ENCODE results near the gene MLH3.

MLH3 gene

DNA sequence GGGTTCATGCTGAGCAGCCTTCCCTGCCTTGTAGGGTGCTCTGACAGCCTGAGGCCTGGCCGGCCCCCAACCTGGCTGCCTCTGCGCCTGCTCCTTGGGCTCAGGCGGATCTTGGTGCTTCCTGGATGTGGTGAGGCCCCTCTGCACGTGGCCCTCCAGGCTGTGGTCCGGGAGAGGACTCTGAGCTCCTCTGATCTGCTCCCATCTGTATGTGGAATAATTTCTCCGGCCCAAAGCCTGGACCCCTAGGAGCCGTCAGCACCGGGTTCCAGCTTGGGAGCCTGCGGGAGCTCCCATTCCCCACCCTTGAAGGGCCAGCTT lies 69.8 kb downstream of the MLH3 start:
- DNase-seq, result no peak
- no peaks in the 10 kb centered on the region for H3K4me1 Mint-ChIP-seq
- H3K9me3 Mint-ChIP-seq, result no peaks in the 10 kb centered on the region
- H3K36me3 Mint-ChIP-seq, result no peaks in the 10 kb centered on the region
- H3K27ac Mint-ChIP-seq, result no peak overlapping the region
- H3K27me3 Mint-ChIP-seq, result peaks cover 38% of the 10 kb centered on the region
- no peak overlapping the region for H3K4me3 Mint-ChIP-seq
- CTCF ChIA-PET, result no interaction called here

DNA sequence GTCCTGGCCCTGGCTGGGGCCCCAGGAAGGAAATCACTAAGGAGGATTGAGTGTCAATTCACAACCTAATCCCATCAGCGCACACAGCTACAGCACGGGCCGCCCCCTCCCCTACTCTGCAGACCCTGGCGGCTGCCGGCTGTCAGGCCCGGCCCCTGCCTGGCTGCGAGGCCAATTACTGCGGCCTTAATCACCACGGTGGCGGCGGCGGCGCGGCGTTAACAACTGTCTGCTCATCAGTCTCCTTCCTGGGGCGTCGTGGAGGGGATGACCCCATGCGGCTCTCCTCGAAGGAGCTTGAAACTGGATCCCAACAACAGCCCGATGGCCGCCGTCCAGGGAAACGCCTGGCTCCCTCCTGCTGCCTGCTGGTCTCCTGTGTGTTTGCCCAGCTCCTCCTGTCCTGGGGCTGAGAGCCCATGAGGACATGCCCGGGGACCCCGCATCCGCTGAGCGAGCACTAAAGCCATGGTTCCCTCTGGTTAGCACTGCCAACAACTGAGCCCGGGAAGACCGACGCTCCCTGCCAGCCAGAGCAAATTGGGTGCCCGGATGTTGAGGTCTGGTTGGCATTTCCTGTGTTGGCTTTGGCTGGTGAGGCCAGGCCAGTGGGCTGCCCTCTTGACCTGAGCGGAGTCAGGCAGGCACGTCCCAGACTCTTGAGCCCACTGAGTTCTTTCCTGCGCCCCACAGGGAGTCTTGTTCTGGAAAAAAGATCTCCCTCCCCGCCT lies 70.4 kb downstream of the MLH3 start:
- H3K4me3 Mint-ChIP-seq, result no peak overlapping the region
- no peaks in the 10 kb centered on the region for H3K9me3 Mint-ChIP-seq
- no peaks in the 10 kb centered on the region for H3K36me3 Mint-ChIP-seq
- no peaks in the 10 kb centered on the region for H3K4me1 Mint-ChIP-seq
- no peak for DNase-seq
- no peak overlapping the region for H3K27ac Mint-ChIP-seq
- H3K27me3 Mint-ChIP-seq, result peaks cover 37% of the 10 kb centered on the region
- CTCF ChIA-PET, result interaction anchor here (0.7 kb wide), 1 partner anchor 33 kb away, joined by 7 read pairs; no protein-coding TSS in a partner anchor

- Mint-ChIP-seq H3K4me1 (no peaks in the 10 kb centered on the region), H3K27ac (no peak overlapping the region), H3K36me3 (no peaks in the 10 kb centered on the region), H3K4me3 (no peak overlapping the region), H3K9me3 (no peaks in the 10 kb centered on the region), H3K27me3 (peaks cover 36% of the 10 kb centered on the region)
- no peak for DNase-seq
- CTCF ChIA-PET, result interaction anchor here (0.7 kb wide), 1 partner anchor 33 kb away, joined by 7 read pairs; no protein-coding TSS in a partner anchor
Observed at GRCh38 chr14:74980398-74980730, 70.9 kb downstream of the MLH3 start.

DNA sequence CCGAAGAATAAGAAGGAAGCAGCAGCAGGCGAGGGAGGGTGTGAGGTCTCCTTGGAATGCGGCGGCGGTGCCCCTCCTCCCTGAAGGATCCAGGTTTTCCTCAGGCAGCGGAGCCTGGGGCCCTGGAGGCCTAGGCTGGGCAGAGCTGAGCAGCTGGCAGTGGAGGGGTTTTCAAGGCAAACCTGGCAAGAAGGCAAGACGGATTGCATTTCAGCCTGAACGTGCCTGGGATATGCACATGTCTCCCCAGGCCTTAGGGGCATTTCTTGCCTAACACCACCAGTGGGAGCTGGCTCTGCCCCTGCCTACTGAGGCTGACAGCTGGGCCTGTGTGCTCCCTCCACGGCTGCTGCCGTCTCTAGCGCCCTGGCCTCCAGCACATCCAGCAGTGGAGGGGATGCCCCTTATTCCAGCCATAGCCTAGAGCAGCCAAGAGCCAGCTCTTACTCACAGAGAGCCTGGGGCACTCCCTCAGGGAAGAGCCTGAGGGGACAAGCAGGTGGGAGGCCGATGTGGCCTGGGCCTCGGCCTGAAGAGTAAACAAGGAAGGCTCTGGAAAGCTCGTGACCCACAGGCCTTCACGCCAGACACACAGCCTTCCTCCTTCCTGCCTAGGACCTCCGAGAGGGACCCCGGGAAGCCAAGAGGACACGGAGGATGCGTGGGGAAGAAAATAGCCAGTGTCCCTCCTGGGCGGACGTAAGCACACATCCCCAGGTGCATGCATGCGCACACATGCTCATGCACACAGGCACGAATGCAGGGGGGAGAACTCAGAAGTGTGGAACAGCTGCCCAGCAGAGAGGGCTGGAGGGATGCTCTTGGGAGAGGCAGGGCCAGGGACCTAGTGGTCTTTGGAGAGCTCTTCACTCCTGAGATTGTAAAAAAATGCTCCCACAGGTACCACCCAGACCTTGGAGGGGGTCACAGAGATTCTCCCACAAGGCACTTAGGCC lies 71.5 kb downstream of the MLH3 start:
- CTCF ChIA-PET, result interaction anchor here (0.7 kb wide), 1 partner anchor 32 kb away, joined by 7 read pairs; no protein-coding TSS in a partner anchor
- H3K36me3 Mint-ChIP-seq, result no peaks in the 10 kb centered on the region
- H3K4me1 Mint-ChIP-seq, result no peaks in the 10 kb centered on the region
- no peak overlapping the region for H3K4me3 Mint-ChIP-seq
- H3K9me3 Mint-ChIP-seq, result no peaks in the 10 kb centered on the region
- DNase-seq, result no peak
- peaks cover 34% of the 10 kb centered on the region for H3K27me3 Mint-ChIP-seq
- no peak overlapping the region for H3K27ac Mint-ChIP-seq

GRCh38 chr14:74979029-74979428 lies 72.2 kb downstream of the MLH3 start:
- CTCF ChIA-PET, result interaction anchor here (0.9 kb wide), 1 partner anchor 117 kb away, joined by 3 read pairs; no protein-coding TSS in a partner anchor
- H3K36me3 Mint-ChIP-seq, result no peaks in the 10 kb centered on the region
- H3K4me3 Mint-ChIP-seq, result no peak overlapping the region
- H3K27ac Mint-ChIP-seq, result no peak overlapping the region
- no peak for DNase-seq
- H3K9me3 Mint-ChIP-seq, result no peaks in the 10 kb centered on the region
- H3K4me1 Mint-ChIP-seq, result no peaks in the 10 kb centered on the region
- peaks cover 31% of the 10 kb centered on the region for H3K27me3 Mint-ChIP-seq

GRCh38 chr14:74978416-74978947 lies 72.8 kb downstream of the MLH3 start:
- CTCF ChIA-PET, result interaction anchor here (0.9 to 1.0 kb wide), 2 partner anchors 117 to 649 kb away, joined by 3 read pairs; no protein-coding TSS in a partner anchor

DNA sequence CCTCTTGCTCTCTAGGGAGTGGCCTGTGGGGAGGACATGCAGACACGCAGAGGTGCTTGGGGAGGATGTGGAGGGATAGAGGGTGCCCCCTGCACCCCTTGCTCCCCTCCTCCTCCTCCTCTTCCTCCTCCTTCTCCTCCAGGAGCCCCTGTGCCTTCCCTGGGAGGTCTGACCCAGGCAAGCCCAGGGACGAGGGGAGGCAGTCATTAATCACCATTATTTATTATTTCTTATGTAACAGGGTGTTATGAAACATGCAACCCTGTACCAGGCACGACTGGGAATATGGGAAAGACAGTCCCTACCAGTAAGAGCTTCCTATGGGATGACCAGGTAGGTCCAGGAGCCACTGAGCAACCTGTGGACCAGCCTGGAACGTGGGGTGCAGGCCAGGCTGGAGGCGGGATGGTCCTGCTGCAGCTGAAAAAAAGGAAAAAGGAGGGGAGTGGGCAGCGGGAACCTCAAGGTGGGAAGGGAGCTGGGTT lies 73.3 kb downstream of the MLH3 start:
- no peak overlapping the region for H3K4me3 Mint-ChIP-seq
- no peak for DNase-seq
- no peaks in the 10 kb centered on the region for H3K36me3 Mint-ChIP-seq
- CTCF ChIA-PET, result interaction anchor here (1.0 to 1.3 kb wide), 2 partner anchors 111 to 648 kb away, joined by 3 read pairs; no protein-coding TSS in a partner anchor
- peak overlapping the region; percentile 37 for H3K27ac Mint-ChIP-seq
- H3K4me1 Mint-ChIP-seq, result peaks cover 3% of the 10 kb centered on the region
- no peaks in the 10 kb centered on the region for H3K9me3 Mint-ChIP-seq
- H3K27me3 Mint-ChIP-seq, result peaks cover 26% of the 10 kb centered on the region

More at GRCh38 chr14:74978416-74978947, 72.8 kb downstream of the MLH3 start:
- H3K4me3 Mint-ChIP-seq, result no peak overlapping the region
- H3K27ac Mint-ChIP-seq, result no peak overlapping the region
- DNase-seq, result no peak
- peaks cover 3% of the 10 kb centered on the region for H3K4me1 Mint-ChIP-seq
- no peaks in the 10 kb centered on the region for H3K9me3 Mint-ChIP-seq
- H3K36me3 Mint-ChIP-seq, result no peaks in the 10 kb centered on the region
- peaks cover 28% of the 10 kb centered on the region for H3K27me3 Mint-ChIP-seq

- peaks cover 3% of the 10 kb centered on the region for H3K4me1 Mint-ChIP-seq
- H3K9me3 Mint-ChIP-seq, result no peaks in the 10 kb centered on the region
- CTCF ChIA-PET, result interaction anchor here (1.0 to 1.3 kb wide), 2 partner anchors 112 to 648 kb away, joined by 3 read pairs; no protein-coding TSS in a partner anchor
- H3K4me3 Mint-ChIP-seq, result no peak overlapping the region
- no peak for DNase-seq
- H3K27me3 Mint-ChIP-seq, result peaks cover 21% of the 10 kb centered on the region
- H3K27ac Mint-ChIP-seq, result no peak overlapping the region
- H3K36me3 Mint-ChIP-seq, result no peaks in the 10 kb centered on the region
Observed at GRCh38 chr14:74977164-74977900, 73.9 kb downstream of the MLH3 start.

DNA sequence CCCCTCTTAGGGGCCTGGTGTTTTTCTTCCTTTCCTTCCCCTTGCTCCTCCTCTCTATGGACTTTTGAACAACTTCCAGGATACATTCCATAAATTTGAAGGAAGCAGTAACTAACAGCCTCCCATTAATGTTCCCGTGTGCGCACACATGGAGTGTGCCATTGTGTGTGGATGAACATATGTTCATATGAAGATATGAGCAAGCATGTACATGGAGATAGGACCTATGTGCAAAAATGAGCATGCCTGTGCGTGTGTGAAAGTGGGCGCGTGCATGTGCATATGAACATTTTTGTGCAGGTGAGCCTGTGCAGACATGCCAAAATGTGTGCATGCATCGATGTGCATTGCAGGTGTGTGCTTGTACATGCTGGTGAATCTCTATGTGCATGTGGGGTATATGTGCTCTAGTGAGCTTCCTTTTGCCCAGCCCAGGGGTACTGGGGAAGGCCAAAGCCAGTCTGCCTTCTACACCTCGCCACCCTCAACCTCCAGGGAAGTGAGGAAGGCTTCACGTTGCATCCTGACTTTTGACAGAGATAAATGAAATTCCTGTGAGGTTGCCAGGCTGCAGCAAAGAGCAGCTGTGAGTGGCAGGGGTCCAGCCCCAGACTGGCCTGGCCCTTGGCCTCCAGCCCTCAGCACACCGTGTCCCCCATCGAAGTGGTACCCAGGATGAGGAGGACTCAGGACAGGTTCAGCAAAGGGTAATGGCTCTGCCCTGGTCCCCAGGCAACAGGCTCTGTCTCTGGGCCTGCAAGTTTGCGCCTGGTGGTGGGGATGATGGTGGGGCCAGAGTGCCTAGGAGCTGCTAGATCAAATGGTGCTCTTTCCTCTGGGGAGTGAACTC lies 74.8 kb downstream of the MLH3 start:
- H3K4me1 Mint-ChIP-seq, result peaks cover 3% of the 10 kb centered on the region
- no peak overlapping the region for H3K4me3 Mint-ChIP-seq
- H3K27me3 Mint-ChIP-seq, result peaks cover 19% of the 10 kb centered on the region
- H3K27ac Mint-ChIP-seq, result no peak overlapping the region
- CTCF ChIA-PET, result interaction anchor here (1.3 kb wide), 1 partner anchor 113 kb away, joined by 3 read pairs; no protein-coding TSS in a partner anchor
- no peaks in the 10 kb centered on the region for H3K36me3 Mint-ChIP-seq
- H3K9me3 Mint-ChIP-seq, result no peaks in the 10 kb centered on the region
- DNase-seq, result no peak

GRCh38 chr14:74975059-74975810 lies 76.0 kb downstream of the MLH3 start:
- Mint-ChIP-seq H3K4me3 (no peak overlapping the region), H3K27me3 (peaks cover 22% of the 10 kb centered on the region), H3K27ac (no peak overlapping the region), H3K4me1 (peaks cover 3% of the 10 kb centered on the region), H3K9me3 (no peaks in the 10 kb centered on the region), H3K36me3 (no peaks in the 10 kb centered on the region)
- CTCF ChIA-PET, result interaction anchor here (0.6 to 1.7 kb wide), 3 partner anchors 29 to 113 kb away, joined by 3 to 4 read pairs (median 3); no protein-coding TSS in a partner anchor
- no peak for DNase-seq

DNA sequence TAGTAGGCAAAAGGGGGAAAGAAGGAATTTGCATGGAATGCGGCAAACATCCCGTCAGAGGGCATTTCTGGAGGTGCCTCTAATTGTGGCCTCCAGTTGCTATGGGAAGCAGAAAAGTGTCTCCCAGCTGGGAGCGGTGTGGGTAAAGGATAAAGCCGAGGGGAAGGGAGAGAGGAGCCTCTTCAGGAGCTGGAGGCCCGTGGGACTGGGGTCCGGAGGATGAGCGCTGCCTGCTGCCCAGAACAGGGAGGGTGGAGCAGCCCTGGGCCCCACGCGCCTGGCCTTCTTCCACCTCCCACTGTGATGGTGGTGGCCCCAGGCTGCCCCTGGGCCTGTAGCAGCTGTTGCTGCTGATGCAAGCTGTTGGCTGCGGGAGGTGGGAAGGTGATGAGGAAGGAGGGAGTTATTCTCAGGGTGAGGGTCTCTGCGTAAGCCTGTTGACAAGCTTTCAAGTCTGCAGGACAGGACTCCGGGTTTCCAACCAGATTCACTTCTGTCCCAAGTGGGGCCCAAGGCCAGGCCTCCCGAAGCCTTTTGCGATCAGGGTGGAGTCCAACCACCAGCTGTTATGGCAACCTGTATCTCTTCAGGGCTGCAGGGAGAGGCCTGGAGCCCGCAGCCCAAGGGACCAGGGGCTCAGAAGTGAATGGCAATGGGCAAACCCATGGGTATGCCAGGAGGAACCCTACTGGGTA lies 76.8 kb downstream of the MLH3 start:
- CTCF ChIA-PET, result interaction anchor here (1.3 to 1.7 kb wide), 3 partner anchors 28 to 114 kb away, joined by 3 to 4 read pairs (median 3); no protein-coding TSS in a partner anchor
- Mint-ChIP-seq H3K27me3 (peaks cover 23% of the 10 kb centered on the region), H3K36me3 (no peaks in the 10 kb centered on the region), H3K4me3 (no peak overlapping the region), H3K4me1 (peaks cover 3% of the 10 kb centered on the region), H3K27ac (no peak overlapping the region), H3K9me3 (no peaks in the 10 kb centered on the region)
- no peak for DNase-seq

DNA sequence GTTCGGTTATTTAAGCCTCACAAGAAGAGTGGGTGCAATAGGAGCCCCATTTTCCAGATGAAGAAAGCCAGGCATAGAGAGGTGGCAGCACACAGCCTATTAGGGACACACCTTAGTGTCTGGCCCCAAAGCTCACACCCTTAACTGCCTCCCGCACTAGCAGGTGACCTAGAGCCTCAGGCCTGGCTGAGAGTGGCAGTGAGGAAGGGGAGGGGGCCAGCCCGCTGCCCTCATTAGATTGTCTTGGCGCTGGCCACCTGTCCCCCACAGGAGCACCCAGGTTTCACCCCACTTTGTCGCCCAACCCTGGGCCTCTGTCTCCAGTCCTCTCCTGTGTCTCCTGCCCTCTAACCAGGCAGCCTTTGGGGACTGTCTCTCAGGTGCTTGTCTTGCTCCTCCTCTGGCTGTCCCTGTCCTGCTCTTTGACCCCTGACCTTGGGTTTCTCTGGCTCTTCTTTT lies 77.3 kb downstream of the MLH3 start:
- Mint-ChIP-seq H3K9me3 (no peaks in the 10 kb centered on the region), H3K27ac (no peak overlapping the region), H3K36me3 (no peaks in the 10 kb centered on the region), H3K27me3 (peaks cover 28% of the 10 kb centered on the region), H3K4me3 (no peak overlapping the region), H3K4me1 (peaks cover 3% of the 10 kb centered on the region)
- CTCF ChIA-PET, result interaction anchor here (1.0 to 1.7 kb wide), 3 partner anchors 28 to 115 kb away, joined by 3 to 4 read pairs (median 3); no protein-coding TSS in a partner anchor
- no peak for DNase-seq
